ENCODE results near the gene ASF1B. TPM values are rescaled to one million over a fixed set of nuclear protein-coding genes. Genes with fewer than 3 reads are reported as not detected.

ASF1B gene
- total RNA-seq, 1 experiment from 2014 or later = 86.6 TPM

DNA sequence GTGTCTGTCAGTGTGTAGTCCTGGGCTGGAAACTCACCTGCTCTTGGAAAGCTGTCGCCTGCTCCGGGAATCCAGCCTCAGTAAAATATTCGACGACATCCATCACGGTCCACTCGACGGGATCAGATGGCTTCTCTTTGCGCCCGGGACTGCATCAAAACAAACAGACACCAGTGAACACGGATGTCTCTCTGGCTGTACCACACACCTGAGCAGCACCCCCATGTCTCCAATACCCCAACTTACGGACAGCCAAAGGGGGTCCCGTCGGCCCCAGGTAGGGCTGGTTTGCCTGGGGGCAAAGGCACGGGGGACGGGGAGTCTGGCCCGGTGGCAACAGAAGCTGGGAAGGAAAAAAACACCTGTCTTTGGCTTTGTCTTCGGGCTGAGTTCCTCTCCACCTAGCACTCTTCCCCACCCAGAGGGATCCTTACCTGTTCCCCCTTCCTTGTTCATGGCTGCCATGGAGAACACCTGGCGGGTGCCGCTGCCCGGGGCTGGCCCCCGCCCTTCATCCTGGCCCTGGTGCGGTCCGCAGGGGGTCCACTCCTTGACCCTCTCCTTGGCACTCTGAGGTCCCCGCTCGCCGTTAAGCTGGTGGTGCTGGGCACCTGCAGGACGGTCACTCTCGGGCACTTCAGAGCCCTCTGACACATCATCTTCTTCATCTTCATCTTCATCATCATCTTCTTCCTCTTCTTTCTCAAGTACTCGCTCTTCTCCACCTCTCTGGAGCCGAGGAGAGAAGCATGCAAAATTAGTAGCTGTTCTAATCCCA lies 47.6 kb downstream of the ASF1B start:
- DNase-seq (ENCODE audit: low read depth) = no peak

DNA sequence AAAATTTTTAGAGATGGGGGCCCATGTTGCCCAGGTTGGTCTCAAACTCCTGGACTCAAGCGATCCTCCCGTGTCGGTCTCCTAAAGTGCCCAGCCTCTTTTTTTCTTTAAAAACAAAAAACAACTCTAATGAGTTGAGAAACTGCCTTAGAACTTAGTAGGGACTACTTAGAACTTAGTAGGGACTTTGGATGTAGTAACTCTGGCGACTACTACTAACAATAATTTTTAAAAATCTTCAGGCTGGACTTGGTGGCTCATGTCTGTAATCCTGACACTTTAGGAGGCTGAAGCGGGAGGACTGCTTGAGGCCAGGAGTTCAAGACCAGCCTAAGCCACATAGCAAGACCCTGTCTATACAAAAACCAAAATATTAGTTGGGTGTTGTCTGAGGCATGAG lies 50.3 kb downstream of the ASF1B start:
- DNase-seq (ENCODE audit: low read depth) = no peak

DNA sequence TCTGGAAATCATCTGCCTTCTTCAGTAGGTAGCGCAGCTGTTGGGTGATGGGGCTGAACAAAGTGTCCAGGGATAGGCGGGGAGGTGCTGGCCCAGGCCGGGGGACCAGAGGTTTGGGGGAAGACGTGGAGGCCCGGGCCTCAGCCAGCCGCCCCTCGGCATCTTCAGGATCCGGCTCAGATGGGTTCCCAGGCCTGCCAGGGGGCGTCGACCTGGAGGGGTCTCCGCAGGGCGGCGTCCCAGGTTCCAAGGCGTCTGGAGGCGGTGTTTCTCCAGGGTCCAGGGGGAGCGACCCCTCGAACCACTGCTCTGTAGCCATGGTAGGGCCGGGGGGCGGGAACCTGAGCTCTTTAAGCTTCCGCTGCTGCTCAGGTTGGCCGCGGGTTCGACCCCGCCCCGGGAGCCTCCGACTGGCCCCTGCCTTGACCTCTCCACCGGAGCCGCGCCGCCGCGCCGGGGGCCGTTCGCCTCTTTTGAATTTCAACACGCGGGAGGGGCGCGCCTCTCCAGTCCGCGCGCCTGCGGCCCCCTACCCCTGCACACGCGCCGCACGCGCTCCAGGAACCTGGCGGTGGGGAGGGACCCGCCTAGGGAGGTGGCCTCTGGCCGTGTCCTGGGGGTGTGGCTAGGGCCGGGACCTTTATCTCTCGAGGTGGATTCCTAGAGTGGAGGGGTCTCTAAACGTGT lies 50.9 kb downstream of the ASF1B start, which contains the start of gene C19orf67:
Gene C19orf67, minus strand, starts transcription at position 475 of the 687 bp plus-strand sequence. Its CDS starts 156 bp downstream, at position 319.
- DNase-seq (ENCODE audit: low read depth) = no peak

DNA sequence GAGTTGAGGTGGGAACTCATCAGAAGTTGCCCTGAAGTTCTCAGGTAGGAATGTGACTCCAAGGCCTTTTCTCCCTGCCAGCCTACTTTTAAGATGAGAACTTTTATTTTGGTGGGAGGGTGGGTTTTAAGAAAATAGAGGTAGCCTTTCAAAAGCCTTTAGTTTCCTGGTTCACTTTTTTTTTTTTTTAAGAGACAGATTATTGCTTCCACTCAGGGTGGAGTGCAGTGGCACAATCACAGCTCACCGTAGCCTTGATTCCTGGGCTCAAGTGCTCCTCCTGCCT lies 53.8 kb downstream of the ASF1B start:
- DNase-seq (ENCODE audit: low read depth) = no peak

DNA sequence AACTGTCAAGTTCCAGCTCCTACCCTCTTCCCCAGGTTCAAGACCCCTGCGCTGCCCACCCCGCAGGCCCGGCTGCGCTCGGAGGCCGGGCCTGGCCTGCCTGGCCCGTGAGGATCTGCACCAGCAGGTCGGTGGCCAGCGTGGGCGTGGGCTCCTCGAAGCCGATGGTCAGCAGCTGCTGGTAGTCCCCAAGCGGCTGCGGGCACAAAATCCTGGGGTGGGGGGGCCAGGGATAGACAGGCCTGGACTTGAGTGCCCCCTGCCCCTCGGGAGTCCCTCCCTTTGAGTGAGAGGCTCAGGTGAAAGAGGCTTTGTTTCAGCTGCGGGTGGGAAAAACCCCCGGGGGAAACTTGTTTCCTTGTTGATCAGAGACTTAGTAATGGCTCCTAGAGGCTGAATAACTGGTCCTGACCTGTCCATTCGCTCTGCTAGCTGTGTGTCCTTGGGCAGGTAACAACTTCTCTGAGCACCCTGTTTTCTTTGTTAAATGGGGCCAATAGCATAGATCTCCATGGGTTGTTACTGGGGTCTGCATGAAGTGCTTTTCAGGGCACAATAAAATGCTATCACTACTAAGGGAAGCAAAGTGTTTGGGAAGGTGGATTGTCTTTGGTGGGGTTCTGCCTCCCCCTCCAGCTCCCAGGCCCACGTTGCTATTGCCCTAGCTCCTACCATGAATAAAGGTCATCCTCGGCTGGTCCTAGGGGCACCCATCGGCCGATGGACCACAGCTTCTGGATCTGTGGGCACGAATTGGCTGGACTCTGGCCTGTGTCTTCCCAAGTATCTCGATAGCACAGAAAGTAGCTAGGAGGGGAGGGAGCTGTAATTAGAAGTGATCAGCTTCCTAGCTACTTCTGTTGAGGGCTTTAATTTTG lies 54.4 kb downstream of the ASF1B start:
- no peak for DNase-seq (ENCODE audit: low read depth)

DNA sequence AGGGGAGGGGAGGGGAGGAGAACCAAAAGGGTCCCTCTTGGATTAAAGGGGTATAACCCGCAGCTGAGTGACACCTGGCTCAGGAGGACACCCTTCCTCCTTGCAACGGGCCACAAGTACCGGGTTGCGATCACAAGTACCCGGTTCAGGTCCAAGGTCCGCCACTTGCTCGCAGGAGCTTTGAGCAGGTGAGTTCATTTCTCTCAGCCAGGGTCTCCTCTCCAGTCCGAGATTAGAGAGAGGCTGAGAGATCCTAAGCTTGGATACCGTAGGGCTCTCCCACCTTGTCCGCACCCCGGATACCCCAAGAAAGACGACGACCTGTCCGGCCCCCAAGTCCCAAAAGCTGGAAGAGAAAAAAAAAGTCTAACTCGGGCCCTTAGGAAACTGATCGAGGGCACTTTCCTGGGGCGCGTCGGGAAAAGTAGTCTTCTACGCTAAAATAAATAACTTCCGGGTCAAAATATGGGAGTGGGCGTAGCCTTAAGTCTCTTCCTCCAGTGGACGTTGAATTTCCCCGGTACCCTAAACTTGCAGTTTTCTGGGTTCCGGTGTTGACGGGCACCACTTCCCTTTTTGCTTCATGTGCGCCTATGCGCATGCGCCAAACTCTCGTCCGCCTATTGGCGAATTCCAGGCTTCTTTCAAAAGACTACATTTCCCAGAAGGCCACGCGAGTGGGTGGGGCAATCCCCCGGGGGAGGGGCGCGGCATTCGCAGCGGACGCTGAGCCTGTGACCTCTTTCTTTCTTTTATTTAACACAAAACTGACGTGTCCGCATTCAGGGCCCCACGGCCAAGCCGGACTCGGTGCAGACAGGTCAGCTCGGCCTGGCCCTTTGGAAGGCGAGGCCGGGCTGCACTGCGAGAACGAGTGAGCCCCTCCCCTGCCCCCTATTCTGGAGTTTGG lies 55.2 kb downstream of the ASF1B start:
- peak; percentile 99 for DNase-seq (ENCODE audit: low read depth)

DNA sequence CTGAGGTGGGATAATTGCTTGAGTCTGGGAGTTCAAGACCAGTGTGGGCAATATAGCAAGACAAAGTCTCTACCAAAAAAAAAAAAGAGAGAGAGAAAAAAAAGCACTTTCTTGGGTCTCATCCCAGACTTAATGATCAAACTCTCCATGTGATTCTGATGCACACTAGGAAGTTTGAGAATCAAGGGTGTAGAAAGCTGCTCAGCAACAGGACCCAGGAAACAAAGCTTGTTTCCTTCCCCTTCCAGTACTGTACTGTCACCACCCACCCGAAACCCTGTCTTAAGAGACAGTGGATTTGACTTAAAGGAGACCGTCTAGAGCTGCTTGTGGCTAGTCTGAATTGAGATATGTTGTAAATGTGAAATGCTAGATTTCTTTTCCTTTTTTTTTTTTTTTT lies 58.0 kb downstream of the ASF1B start:
- no peak for DNase-seq (ENCODE audit: low read depth)

DNA sequence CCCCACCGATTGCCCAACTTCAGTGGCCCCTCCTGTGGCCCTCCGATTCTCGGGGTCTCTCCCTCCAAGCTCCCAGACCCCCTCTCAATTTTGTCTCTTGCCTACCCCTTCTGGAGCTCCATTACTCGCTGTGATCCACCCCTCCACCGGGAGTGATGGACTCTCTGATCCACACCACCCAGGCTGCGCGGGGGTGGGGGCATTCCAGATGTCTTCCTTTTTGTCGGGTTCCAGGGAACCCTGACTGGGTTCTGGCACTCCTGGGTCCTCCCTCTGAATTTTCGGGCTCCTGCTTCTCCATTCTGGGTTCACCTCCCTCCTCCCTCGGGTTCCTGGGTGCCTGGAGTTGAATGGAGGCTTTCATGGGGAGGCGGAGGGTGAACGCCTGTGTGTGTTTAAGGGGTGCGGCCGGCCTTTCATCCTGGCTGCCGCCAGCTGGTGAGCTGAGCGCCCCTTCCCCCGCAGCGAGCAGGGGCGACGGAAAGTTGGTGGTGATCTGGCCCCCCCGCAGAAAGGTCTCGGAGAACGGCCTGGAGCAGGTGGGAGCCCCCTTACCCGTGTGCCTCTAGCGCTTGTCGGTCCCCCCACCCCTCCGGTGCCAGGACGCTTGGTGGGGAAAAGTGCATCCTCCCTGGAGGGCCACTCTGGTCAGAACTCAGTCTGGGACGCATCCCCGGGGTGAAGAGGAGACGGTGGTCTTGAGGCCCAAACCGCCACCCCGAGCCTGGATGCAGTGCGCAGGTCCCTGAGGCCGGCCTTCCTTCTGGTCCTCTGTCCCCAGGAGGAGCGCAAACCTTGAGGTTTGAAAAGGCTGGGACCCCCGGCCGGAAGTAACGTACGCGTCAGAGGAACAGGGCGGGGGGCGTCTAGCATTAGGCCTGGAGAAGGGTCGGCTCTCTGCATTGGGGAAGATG lies 62.2 kb downstream of the ASF1B start:
- peak; percentile 28 for DNase-seq (ENCODE audit: low read depth)

DNA sequence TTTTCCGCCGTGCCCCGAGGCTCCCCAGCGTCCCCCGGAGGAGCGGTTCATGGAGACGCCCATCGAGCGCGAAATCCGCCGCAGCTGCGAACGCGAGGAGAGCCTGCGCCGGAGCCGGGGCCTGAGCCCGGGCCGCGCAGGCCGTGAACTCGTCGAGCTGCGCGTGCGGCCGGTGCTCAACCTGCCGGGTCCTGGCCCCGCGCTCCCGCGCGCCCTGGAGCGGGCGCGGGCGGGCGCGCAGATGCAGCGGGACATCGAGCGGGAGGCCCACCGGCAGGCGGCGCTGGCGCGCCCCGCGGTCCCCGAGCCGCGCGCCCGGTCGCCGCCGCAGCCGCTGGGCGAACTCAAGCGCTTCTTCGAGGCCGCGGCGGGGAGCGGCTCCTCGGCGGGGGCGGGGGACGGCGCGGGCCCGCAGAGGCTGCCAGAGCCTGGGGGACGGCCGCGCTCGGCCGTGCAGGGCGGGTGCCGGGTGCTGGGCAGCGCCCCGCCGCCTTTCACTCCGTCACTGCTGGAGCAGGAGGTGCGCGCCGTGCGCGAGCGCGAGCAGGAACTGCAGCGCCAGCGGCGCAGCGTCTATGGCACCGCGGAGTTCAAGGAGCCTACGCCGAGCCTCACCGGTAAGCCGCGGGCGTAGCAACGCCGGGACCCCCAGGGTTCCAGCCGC lies 63.0 kb downstream of the ASF1B start:
- DNase-seq (ENCODE audit: low read depth) = peak; percentile 78

DNA sequence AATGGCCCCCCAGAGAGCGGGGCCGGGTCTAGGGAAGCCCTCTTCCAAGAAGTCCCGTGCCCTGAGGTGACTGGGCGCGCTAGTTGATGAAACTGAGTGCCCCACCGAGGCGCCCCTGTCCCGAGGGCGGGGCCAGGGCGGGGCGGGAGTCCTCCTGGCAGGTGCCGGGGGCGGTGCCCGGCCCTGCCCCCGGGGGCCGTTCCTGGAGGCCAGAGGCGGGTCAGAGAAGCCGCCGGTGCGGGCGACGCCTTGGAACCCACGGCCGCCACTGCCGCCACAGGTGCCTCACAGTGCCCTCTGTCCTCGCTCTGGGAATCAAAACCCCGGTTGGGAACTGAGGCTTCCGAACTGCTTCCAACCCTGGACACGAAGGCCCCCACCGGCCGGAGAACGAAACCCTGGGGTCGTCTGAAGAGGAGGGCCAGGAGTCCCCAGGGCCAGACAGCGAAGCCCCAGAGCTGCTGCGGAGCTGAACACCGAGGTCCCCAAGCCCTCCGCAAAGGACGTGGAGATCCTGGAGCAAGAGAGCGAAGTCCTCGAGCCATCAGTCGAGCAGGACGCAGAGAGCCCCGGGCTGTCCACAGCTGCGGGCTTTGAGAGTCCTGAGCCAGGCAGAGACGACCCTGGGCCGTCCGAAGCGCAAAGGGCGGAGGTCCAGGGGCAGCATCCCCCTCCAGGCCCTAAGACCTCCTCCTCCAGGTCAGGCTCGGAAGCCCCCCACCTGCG lies 63.7 kb downstream of the ASF1B start, which contains the start of gene MISP3:
Gene MISP3, plus strand, starts transcription at position 252 of the 726 bp plus-strand sequence. CDS start 524 bp downstream, outside the sequence.
- DNase-seq (ENCODE audit: low read depth) = peak; percentile 39

DNA sequence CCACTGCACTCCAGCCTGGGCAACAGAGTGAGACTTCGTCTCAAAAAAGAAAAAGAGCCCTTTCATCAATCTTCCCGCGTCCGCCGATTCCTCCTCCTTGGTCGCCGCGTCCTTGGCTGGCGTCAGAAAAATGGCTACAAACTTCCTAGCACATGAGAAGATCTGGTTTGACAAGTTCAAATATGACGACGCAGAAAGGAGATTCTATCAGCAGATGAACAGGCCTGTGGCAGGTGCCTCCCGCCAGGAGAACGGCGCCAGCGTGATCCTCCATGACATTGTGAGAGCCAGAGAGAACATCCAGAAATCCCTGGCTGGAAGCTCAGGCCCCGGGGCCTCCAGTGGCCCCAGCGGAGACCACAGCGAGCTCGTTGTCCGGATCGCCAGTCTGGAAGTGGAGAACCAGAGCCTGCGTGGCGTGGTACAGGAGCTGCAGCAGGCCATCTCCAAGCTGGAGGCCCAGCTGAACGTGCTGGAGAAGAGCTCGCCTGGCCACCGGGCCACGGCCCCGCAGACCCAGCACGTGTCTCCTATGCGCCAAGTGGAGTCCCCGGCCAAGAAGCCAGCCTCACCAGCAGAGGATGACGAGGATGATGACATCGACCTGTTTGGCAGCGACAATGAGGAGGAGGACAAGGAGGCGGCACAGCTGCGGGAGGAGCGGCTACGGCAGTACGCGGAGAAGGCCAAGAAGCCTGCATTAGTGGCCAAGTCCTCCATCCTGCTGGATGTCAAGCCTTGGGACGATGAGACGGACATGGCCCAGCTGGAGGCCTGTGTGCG lies 65.9 kb downstream of the ASF1B start:
- DNase-seq (ENCODE audit: low read depth) = no peak

Other genes starting within 250 kb of the ASF1B start
- gene BRME1, start 230.5 kb downstream of the ASF1B start, total RNA-seq (2014; rRNA removed; shearing (Covaris generic)) = 1.6 and 2.1 TPM in 2 replicates
- 14.7 and 15.7 TPM in 2 replicates for gene CC2D1A, start 230.4 kb downstream of the ASF1B start, total RNA-seq (2014; rRNA removed; shearing (Covaris generic))
- 3.2 and 4.2 TPM in 2 replicates for gene PODNL1, start 198.2 kb downstream of the ASF1B start, total RNA-seq (2014; rRNA removed; shearing (Covaris generic))
- 21.1 and 23.5 TPM in 2 replicates for gene DCAF15, start 184.1 kb downstream of the ASF1B start, total RNA-seq (2014; rRNA removed; shearing (Covaris generic))
- gene RFX1, start 130.3 kb downstream of the ASF1B start, total RNA-seq (2014; rRNA removed; shearing (Covaris generic)) = 1.7 and 2.1 TPM in 2 replicates
- gene RLN3, start 108.4 kb downstream of the ASF1B start, total RNA-seq (2014; rRNA removed; shearing (Covaris generic)) = not detected in 2 replicates
- 2.3 TPM in 2 replicates for gene IL27RA, start 104.8 kb downstream of the ASF1B start, total RNA-seq (2014; rRNA removed; shearing (Covaris generic))
- gene PALM3, start 74.5 kb downstream of the ASF1B start, total RNA-seq (2014; rRNA removed; shearing (Covaris generic)) = under 0.01 TPM in 2 replicates
- 4.1 and 6.7 TPM in 2 replicates for gene MISP3, start 63.8 kb downstream of the ASF1B start, total RNA-seq (2014; rRNA removed; shearing (Covaris generic))
- gene C19orf67, start 50.8 kb downstream of the ASF1B start, total RNA-seq (2014; rRNA removed; shearing (Covaris generic)) = 0.59 TPM in 1 of 2 replicates, not detected in the other
- gene SAMD1, start 45.8 kb downstream of the ASF1B start, total RNA-seq (2014; rRNA removed; shearing (Covaris generic)) = 24.2 and 41.8 TPM in 2 replicates
- gene PRKACA, start 18.8 kb downstream of the ASF1B start, total RNA-seq (2014; rRNA removed; shearing (Covaris generic)) = 55.2 and 60.9 TPM in 2 replicates
- 1.1 and 1.4 TPM in 2 replicates for gene ADGRL1, start 69.6 kb upstream of the ASF1B start, total RNA-seq (2014; rRNA removed; shearing (Covaris generic))
- 57.3 and 62.2 TPM in 2 replicates for gene ADGRE5, start 244.9 kb upstream of the ASF1B start, total RNA-seq (2014; rRNA removed; shearing (Covaris generic))